Right atrium auricular region (tissue), 2 donors: ENCODE data around the gene PCDHGA8. TPM values are rescaled to one million over a fixed set of nuclear protein-coding genes. Genes with fewer than 3 reads are reported as not detected.
"Not testable (repeated sequence)": the region's sequence is repeated elsewhere in the genome, so short reads cannot be mapped to it uniquely, and the experiment has no call there.

ENCODE experiments used
- DNase-seq: peaks from one replicate; pipeline ENCODE4 v3.0.0-alpha.2; 2019; ENCODE audit warnings: low spot score
- H3K27ac ChIP-seq, 2 donors: fragments of 200-600 bp; sonication (generic); 1 replicate in 1 of 2; 2 replicates in 1 of 2; pipeline ENCODE4 v1.5.1; 2016 to 2019
- H3K27me3 ChIP-seq, 2 donors: fragments of 200-600 bp; sonication (generic); one replicate each; pipeline versions ENCODE4 v1.5.1 to v1.6.0; 2017 to 2019
- H3K36me3 ChIP-seq: fragments of 200-600 bp; sonication (generic); one replicate; pipeline ENCODE4 v1.5.1; 2016
- H3K4me1 ChIP-seq, 2 donors: fragments of 200-600 bp; sonication (generic); one replicate each; pipeline versions ENCODE4 v1.5.1 to v1.6.0; 2017 to 2019
- H3K4me3 ChIP-seq, 2 donors: fragments of 200-600 bp; sonication (generic); 1 replicate in 1 of 2; 2 replicates in 1 of 2; pipeline ENCODE4 v1.5.1; 2017 to 2019; ENCODE audit warnings: mild to moderate bottlenecking in 1 of 2, moderate library complexity in 1 of 2
- H3K9me3 ChIP-seq, 2 donors: fragments of 200-600 bp; sonication (generic); one replicate each; pipeline ENCODE4 v1.5.1; 2019
- total RNA-seq, 2 donors: library from RNA; depleted of rRNA; stranded (reverse); fragments of >200 nt; gene quantifications; one replicate each; pipeline ENCODE4 v1.1.0, GENCODE V29; 2016
- TF ChIP-seq, protein P1 (sequence below), 2 donors: fragments of 200-600 bp; sonication (generic); IDR thresholded peaks; one replicate each; pipeline ENCODE4 v1.5.1; 2019; ENCODE audit warnings: antibody characterized with exemption in 2 of 2

PCDHGA8 gene
- total RNA-seq: 1 to 10 TPM; 5.0 to 5.7 TPM

DNA sequence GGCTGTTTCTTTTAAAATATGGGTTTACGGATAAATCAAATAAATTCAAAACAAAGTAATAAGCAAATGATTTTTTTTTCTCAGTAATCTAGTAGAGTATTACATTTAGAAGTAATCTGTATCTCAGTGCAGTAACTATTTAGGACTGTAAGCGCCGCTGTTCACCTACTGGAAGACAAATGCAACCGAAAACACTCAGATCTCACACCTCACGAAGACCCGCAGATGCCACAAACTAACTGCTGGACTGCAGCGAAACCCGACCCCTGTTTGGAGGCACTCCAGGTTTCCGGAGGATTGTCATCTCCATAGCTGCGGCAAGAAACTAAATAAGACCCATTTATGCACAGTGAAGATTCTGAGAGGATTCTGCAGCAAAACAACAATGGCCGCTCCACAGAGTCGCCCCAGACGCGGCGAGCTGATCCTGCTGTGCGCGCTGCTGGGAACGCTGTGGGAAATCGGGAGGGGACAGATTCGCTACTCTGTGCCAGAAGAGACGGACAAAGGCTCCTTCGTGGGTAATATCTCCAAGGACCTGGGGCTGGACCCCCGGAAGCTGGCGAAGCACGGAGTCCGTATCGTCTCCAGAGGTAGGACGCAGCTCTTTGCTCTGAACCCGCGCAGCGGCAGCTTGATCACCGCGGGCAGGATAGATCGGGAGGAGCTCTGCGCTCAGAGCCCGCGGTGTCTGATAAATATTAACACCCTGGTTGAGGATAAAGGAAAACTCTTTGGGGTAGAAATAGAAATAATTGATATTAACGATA, at the start of gene PCDHGA8:
TSS of gene PCDHGA8 (plus strand) at position 205 of the 770 bp plus-strand sequence. CDS start at position 386, 181 bp downstream.
- peaks cover 3% of the 10 kb centered on the region for H3K36me3 ChIP-seq
- TF ChIP-seq, protein P1, sequence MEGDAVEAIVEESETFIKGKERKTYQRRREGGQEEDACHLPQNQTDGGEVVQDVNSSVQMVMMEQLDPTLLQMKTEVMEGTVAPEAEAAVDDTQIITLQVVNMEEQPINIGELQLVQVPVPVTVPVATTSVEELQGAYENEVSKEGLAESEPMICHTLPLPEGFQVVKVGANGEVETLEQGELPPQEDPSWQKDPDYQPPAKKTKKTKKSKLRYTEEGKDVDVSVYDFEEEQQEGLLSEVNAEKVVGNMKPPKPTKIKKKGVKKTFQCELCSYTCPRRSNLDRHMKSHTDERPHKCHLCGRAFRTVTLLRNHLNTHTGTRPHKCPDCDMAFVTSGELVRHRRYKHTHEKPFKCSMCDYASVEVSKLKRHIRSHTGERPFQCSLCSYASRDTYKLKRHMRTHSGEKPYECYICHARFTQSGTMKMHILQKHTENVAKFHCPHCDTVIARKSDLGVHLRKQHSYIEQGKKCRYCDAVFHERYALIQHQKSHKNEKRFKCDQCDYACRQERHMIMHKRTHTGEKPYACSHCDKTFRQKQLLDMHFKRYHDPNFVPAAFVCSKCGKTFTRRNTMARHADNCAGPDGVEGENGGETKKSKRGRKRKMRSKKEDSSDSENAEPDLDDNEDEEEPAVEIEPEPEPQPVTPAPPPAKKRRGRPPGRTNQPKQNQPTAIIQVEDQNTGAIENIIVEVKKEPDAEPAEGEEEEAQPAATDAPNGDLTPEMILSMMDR (IDR thresholded peaks at IDR 0.05): no peak
- H3K4me1 ChIP-seq: no peaks in the 10 kb centered on the region
- no peak for DNase-seq
- no peak within 1 kb of the TSS for H3K4me3 ChIP-seq
- H3K27me3 ChIP-seq: no peaks in the 10 kb centered on the region
- H3K27ac ChIP-seq: no peak within 1 kb of the TSS
- peaks cover 10 to 88% of the 10 kb centered on the region in 2 donors for H3K9me3 ChIP-seq

DNA sequence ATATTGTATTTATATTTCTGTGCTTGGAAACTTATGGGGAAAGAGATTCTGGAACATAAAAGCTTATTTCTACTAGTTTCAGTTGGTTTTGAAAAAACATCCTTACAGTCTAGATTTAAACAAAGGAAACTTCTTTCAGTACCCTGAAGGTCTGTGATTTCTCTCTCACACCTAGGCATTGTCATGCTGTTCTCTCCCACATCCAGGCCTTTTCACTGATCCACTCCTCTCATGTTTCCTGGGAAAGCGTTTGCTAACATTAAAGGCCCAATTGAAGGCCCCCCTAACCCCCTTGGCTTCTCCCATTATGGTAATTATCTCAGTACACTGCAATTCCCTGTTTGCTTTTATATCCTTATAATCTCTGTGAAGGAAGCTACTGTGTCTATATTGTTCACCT, 49.7 kb upstream of the PCDHGA8 start:
- H3K27me3 ChIP-seq: no peaks in the 10 kb centered on the region
- H3K4me3 ChIP-seq: no peak overlapping the region
- no peaks in the 10 kb centered on the region for H3K4me1 ChIP-seq
- TF ChIP-seq, protein P1 (IDR thresholded peaks at IDR 0.05): no peak
- H3K36me3 ChIP-seq: no peaks in the 10 kb centered on the region
- H3K9me3 ChIP-seq: peaks cover 33 to 79% of the 10 kb centered on the region in 2 donors
- peak overlapping the region; percentile 46 to 67 for H3K27ac ChIP-seq
- DNase-seq: no peak

DNA sequence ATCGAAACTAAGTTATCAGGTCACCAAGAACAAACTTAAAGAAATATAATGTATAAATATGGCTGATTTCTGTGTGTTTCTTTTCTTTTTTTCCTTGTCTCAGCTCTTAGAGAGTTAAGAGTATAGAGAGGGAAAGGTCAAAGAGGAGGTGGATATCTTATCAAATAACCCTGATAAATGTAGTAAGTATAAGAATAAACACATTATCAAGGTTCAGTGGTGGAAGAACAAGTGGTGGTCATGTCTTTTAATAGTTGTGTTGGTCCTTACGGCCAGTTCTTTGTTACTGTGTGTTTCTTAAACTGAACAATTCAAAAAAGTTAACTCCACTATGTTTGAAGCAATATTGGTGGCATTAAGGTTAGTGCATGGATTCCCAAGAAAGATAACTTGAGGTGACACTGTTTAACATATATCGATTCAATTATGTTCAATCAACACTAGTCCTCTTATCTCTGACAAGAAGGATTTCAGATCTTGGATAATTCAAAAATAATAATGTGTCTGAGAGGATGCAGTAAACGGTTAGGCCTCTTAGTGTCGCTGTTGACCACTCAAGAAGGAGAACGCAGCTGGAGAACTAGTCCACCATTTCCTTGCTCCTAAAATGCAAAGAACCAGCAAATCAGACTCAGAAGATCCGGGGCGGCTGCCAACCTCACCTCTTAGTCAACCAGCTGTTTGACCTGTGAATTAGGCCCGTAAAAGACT, 49.0 kb upstream of the PCDHGA8 start, which contains the start of gene PCDHGA3:
TSS of gene PCDHGA3 (plus strand) at position 588 of the 711 bp plus-strand sequence. CDS start 205 bp downstream, outside the sequence.
- Histone ChIP-seq H3K4me1 (no peaks in the 10 kb centered on the region), H3K36me3 (no peaks in the 10 kb centered on the region), H3K27ac (peak within 1 kb of the TSS; percentile 67 to 68), H3K27me3 (no peaks in the 10 kb centered on the region), H3K9me3 (peaks cover 33 to 79% of the 10 kb centered on the region in 2 donors), H3K4me3 (peak within 1 kb of the TSS; percentile 35 to 48)
- TF ChIP-seq, protein P1 (IDR thresholded peaks at IDR 0.05): peak; percentile 31 to 66
- no peak for DNase-seq

DNA sequence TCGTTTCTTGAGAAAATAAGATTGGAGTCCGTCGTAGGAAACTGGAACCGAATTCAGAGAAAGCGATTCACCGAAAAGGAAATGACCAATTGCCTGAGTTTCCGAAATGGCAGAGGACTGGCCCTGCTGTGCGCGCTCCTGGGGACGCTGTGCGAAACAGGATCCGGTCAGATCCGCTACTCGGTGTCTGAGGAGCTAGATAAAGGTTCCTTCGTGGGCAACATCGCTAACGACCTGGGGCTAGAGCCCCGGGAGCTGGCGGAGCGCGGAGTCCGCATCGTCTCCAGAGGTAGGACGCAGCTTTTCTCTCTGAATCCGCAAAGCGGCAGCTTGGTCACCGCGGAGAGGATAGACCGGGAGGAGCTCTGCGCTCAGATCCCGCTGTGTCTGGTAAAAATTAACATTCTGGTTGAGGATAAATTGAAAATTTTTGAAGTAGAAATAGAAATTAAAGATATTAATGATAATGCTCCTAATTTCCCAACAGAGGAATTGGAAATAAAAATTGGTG, 48.4 kb upstream of the PCDHGA8 start:
- Histone ChIP-seq H3K9me3 (peaks cover 31 to 81% of the 10 kb centered on the region in 2 donors), H3K4me3 (peak overlapping the region; percentile 35 to 48), H3K27ac (peak overlapping the region; percentile 67 to 68), H3K4me1 (no peaks in the 10 kb centered on the region), H3K27me3 (no peaks in the 10 kb centered on the region), H3K36me3 (no peaks in the 10 kb centered on the region)
- TF ChIP-seq, protein P1 (IDR thresholded peaks at IDR 0.05): peak in 1 of 2 donors; percentile 1
- no peak for DNase-seq

DNA sequence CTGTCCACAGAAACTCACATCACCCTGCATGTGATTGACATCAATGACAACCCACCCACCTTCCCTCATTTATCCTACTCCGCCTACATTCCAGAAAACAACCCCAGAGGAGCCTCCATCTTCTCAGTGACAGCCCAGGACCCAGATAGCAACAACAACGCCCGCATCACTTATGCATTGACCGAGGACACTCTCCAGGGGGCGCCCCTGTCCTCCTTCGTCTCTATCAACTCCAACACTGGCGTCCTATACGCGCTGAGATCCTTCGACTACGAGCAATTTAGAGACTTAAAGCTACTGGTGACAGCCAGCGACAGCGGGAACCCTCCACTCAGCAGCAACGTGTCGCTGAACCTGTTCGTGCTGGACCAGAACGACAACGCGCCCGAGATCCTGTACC, 47.1 kb upstream of the PCDHGA8 start:
- Histone ChIP-seq H3K27ac (no peak overlapping the region), H3K9me3 (peaks cover 19 to 79% of the 10 kb centered on the region in 2 donors)

DNA sequence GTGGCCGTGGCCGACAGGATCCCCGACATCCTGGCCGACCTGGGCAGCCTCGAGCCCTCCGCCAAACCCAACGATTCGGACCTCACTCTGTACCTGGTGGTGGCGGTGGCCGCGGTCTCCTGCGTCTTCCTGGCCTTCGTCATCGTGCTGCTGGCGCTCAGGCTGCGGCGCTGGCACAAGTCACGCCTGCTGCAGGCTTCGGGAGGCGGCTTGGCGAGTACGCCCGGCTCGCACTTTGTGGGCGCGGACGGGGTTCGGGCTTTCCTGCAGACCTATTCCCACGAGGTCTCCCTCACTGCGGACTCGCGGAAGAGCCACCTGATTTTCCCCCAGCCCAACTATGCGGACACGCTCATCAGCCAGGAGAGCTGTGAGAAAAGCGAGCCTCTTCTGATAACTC, 46.4 kb upstream of the PCDHGA8 start:
- not testable (repeated sequence) for H3K36me3 ChIP-seq, H3K27ac ChIP-seq, H3K4me3 ChIP-seq, H3K27me3 ChIP-seq, H3K4me1 ChIP-seq, DNase-seq
- peaks cover 19 to 82% of the 10 kb centered on the region in 2 donors for H3K9me3 ChIP-seq

More for the DNA sequence above, 47.1 kb upstream of the PCDHGA8 start:
- no peak overlapping the region for H3K4me3 ChIP-seq
- H3K27me3 ChIP-seq: no peaks in the 10 kb centered on the region
- TF ChIP-seq, protein P1 (IDR thresholded peaks at IDR 0.05): no peak
- DNase-seq: no peak
- H3K4me1 ChIP-seq: no peaks in the 10 kb centered on the region
- no peaks in the 10 kb centered on the region for H3K36me3 ChIP-seq
